Measurements from ENCODE around the gene KIRREL3.

The KIRREL3 gene

GRCh38 chr11:126710804-126711399, 289.7 kb downstream of the KIRREL3 start:
- no peak for DNase-seq (ENCODE audit: low spot score)

- DNase-seq (ENCODE audit: low spot score): no peak
Measured at GRCh38 chr11:126707498-126707897, 293.1 kb downstream of the KIRREL3 start.

DNA sequence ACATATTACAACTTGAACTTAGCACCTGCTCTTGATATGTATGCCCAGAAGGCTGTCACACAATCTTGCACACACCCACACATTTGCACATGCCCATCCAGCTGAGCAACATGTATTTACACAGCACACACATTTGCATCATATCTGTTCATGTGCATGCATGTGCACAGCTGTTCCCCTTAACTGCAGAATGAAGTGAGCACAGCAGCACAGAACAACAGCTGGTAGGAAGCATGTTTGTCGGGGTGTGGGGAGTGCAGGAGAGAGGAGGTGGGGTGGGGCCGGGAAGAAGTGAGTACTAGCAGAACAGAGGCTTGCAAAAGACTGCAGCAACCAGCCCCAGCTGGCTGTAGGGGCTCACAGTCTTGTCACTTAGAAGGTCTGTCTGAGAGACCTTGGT, 296.5 kb downstream of the KIRREL3 start:
- DNase-seq (ENCODE audit: low spot score): no peak

DNA sequence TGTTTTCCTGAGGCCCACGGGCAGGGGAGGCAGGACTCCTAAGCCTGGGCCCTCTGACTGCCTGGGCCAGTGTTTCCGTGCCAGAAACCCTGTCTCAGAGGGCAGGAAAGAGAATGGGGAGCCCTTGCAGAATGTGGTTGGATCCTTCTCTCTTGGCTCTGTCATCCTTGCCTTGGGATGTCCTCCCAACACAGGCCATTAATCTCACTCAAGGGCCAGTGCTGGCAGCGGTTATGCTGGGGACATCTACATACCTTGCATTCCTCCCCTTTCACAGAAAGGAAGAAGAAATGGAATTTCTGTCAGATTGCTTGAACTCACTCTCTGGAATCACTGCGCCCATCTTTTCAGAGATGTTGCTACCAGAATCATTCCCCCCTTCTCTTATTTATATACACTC, 296.9 kb downstream of the KIRREL3 start:
- no peak for DNase-seq (ENCODE audit: low spot score)

DNA sequence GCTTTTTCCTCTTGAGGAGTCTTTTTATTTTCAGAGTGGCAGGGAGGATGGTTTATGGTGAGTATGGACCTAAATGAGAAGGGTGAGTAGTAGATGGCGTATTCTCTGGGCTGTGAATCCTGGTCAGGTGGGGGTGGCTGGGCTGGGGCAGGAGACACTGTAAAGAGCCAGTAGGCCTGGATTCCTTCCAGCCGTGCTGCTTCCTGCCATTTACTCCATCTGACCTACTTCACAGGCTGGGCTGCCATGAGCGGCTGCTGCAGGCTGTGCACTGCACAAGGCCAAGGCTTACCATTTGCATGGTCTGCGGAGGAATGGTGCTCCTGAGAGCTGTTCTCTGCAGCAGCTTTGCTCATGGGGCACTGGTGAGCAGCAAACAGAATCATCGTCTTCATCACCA, 297.6 kb downstream of the KIRREL3 start:
- DNase-seq (ENCODE audit: low spot score): no peak

- DNase-seq (ENCODE audit: low spot score): no peak
Measured at GRCh38 chr11:126702165-126702720, 298.3 kb downstream of the KIRREL3 start.

- DNase-seq (ENCODE audit: low spot score): no peak
Measured at GRCh38 chr11:126701520-126701897, 299.1 kb downstream of the KIRREL3 start.

- no peak for DNase-seq (ENCODE audit: low spot score)
Measured at GRCh38 chr11:126700768-126701519, 299.6 kb downstream of the KIRREL3 start.

GRCh38 chr11:126698576-126698975, 302.0 kb downstream of the KIRREL3 start:
- DNase-seq (ENCODE audit: low spot score): no peak

GRCh38 chr11:126697936-126698335, 302.6 kb downstream of the KIRREL3 start:
- no peak for DNase-seq (ENCODE audit: low spot score)

- no peak for DNase-seq (ENCODE audit: low spot score)
Measured at GRCh38 chr11:126696982-126697381, 303.6 kb downstream of the KIRREL3 start.

GRCh38 chr11:126695293-126695692, 305.3 kb downstream of the KIRREL3 start:
- no peak for DNase-seq (ENCODE audit: low spot score)

- DNase-seq (ENCODE audit: low spot score): no peak
Measured at GRCh38 chr11:126694065-126694625, 306.4 kb downstream of the KIRREL3 start.

- DNase-seq (ENCODE audit: low spot score): no peak
Measured at GRCh38 chr11:126687477-126687876, 313.1 kb downstream of the KIRREL3 start.

- no peak for DNase-seq (ENCODE audit: low spot score)
Measured at GRCh38 chr11:126686938-126687337, 313.6 kb downstream of the KIRREL3 start.

DNA sequence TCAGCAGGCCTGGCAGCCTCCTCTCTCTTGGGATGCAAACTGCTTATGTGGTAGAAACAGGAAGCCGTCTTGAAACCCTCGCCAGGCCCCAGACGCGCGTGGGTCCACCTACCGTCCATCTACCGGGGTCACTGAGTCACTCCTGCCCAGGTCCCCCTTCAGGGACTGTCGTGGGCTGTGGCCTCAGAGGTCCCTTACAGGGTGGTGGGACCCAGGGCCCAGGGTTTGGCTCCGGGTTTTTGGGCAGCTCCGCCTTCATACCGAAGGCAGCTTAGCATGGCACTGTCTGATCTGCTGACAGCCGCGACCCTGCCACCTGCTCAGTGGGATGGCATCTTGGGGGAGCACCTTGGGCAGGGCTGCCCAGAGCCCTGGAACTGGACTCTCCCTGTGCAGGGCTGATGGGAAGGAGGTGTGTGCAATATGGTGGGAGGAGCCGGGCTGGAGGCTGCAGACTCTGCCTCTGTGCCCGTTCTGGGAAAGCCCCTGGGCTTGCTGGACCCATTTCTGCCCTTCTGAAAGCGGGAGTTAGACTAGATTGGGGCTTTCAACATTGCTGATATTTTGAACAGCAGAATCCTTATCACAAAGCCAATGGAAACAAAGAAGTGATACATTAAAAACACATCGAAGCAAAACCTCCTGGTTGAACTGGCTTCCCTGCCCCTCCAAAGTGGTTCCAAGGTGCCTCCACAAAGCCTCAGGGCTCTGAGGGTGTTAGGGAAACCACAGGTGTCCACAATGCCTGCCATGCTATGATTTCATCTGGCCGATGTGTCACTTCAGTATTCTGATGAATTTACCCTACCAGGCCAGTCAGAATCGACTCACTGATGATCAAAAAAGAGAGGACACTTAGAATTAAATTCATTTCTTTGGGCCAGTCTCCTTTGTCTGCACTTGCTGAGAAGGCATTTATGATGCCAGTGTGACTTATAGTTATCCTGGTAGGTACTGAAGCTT, 316.5 kb downstream of the KIRREL3 start:
- peak; percentile 24 for DNase-seq (ENCODE audit: low spot score)

GRCh38 chr11:126682590-126682989, 318.0 kb downstream of the KIRREL3 start:
- no peak for DNase-seq (ENCODE audit: low spot score)

DNA sequence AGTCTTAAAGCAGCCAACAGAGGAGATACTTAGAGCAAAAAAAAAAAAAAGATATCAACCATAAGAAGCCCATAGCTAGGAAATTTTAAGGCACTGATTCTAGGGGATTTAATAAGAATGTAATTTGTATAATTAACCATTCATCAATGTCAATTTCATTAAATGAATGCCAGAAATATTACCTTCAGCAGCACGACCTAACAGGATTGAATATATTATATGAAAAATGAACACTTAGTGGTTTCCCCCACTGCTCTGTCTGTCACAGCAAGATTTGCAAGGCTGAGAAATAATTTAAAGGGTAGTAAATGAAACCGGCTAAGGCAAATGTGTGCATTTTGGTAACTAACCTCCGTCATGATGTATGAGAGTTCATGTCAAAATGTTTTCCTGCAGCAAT, 319.9 kb downstream of the KIRREL3 start:
- DNase-seq (ENCODE audit: low spot score): no peak

DNA sequence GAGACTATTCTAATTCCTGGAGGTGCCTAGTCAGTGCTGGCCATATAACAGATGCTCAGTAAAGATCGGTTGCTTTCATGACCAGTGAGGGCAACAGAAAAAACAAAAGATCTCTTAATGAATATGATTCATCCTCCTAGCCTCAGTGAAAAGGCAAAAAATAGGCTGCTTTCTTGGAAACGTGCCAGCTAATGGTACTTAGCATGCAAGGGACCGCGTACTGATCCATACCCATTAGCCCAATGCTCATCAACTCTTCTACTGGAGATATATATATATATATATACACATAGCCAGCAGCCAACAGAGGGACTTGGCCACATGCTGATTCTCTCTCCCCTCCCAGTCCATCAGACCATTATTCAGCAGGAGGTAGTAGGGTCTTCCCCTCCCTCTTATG, 320.4 kb downstream of the KIRREL3 start:
- DNase-seq (ENCODE audit: low spot score): no peak

GRCh38 chr11:126679033-126679432, 321.5 kb downstream of the KIRREL3 start:
- DNase-seq (ENCODE audit: low spot score): no peak

DNA sequence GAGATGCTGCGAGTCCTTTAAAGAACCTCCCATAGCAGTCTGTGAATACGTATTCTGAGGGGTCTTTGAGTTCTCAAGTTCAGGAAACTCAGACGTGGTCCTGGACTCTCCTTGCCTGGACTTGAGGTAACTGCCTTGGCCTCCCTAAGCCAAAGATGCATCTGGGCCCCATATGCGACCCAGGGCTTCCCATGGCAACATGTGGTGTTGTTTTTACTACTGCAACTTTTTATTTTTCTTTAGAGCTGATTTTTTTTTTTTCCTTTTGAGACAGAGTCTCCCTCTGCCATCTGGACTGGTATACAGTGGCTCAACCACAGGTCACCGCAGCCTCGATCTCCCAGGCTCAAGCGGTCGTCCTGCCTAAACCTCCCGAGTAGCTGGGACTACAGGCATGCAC, 324.0 kb downstream of the KIRREL3 start:
- DNase-seq (ENCODE audit: low spot score): no peak

GRCh38 chr11:126673319-126673718, 327.3 kb downstream of the KIRREL3 start:
- no peak for DNase-seq (ENCODE audit: low spot score)

Measured in kidney tubule cell (primary cell).